Cortex of kidney (tissue), 1 donor: ENCODE results near the gene MYCBPAP.

Experiments
- DNase-seq: peaks from one replicate; lab custom pipeline; 2025; lab: John Stamatoyannopoulos, UW

MYCBPAP gene

DNA sequence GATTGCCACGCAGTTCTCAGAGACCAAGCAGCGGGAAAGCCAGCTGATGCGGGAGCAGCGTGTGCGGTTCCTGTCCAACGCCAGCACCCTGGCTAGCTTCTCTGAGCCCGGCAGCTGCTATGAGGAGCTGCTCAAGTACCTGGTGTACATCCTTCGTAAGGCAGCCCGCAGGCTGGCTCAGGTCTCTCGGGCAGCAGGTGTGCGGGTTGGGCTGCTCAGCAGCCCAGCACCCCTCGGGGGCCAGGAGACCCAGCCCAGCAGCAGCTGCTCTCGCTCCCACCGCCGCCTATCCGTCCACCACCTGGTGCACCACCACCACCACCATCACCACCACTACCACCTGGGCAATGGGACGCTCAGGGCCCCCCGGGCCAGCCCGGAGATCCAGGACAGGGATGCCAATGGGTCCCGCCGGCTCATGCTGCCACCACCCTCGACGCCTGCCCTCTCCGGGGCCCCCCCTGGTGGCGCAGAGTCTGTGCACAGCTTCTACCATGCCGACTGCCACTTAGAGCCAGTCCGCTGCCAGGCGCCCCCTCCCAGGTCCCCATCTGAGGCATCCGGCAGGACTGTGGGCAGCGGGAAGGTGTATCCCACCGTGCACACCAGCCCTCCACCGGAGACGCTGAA is 67.5 kb downstream of the MYCBPAP start:
- no peak for DNase-seq

GRCh38 chr17:50576864-50577263 is 68.6 kb downstream of the MYCBPAP start:
- no peak for DNase-seq

- DNase-seq, result no peak
Observed at GRCh38 chr17:50577451-50577954, 69.3 kb downstream of the MYCBPAP start.

DNA sequence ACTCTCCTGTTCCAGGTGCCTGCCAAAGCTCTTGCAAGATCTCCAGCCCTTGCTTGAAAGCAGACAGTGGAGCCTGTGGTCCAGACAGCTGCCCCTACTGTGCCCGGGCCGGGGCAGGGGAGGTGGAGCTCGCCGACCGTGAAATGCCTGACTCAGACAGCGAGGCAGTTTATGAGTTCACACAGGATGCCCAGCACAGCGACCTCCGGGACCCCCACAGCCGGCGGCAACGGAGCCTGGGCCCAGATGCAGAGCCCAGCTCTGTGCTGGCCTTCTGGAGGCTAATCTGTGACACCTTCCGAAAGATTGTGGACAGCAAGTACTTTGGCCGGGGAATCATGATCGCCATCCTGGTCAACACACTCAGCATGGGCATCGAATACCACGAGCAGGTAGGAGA is 69.9 kb downstream of the MYCBPAP start:
- no peak for DNase-seq

GRCh38 chr17:50579399-50579798 is 71.2 kb downstream of the MYCBPAP start:
- no peak for DNase-seq

DNA sequence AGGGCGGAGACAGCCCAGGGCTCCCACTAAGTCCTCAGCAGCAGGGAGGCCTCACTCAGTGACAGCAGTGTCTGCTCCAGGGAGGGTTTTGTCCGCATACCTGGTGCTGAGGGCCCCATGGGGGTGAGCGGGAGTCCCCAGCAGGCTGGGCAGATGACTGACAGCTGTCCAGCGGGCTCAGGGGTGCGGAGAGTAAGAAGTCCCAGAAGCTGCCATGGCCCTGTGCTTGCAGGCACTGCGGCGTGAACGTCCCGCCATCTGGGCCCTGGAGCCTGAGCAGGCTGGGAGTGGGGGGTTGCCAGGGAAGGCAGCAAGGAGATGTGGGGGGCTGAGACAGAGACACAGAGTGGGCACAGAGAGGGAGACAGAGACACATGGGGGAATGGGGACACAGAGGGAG is 72.4 kb downstream of the MYCBPAP start:
- DNase-seq, result no peak
